H9 (cell line): ENCODE results near the gene UBTF. TPM values are rescaled to one million over a fixed set of nuclear protein-coding genes. Genes with fewer than 3 reads are reported as not detected.
A peak's percentile ranks its signal among the peaks of the same experiment; 100 is the strongest.

Experiments
- DNase-seq: peaks from one replicate; pipeline ENCODE4 v3.0.0-alpha.2; 2017
- H2AFZ ChIP-seq: one replicate; pipeline ENCODE4 v1.6.1; 2013; ENCODE audit warnings: mild to moderate bottlenecking, low read length, control low read depth, moderate library complexity
- H2AK5ac ChIP-seq: 2 replicates; pipeline ENCODE4 v1.6.1; 2013; ENCODE audit warnings: low read length, control low read depth, mixed read lengths; ENCODE audit not compliant: insufficient read length
- H2BK120ac ChIP-seq: one replicate; pipeline ENCODE4 v1.6.1; 2013; ENCODE audit warnings: low read depth, mild to moderate bottlenecking, low read length, control low read depth, inconsistent platforms; ENCODE audit not compliant: poor library complexity, severe bottlenecking
- H2BK12ac ChIP-seq: 2 replicates; pipeline ENCODE4 v1.6.1; 2013; ENCODE audit warnings: low read length, control low read depth, mixed read lengths, low read depth; ENCODE audit not compliant: insufficient read length
- H2BK15ac ChIP-seq: 2 replicates; pipeline ENCODE4 v1.6.1; 2013; ENCODE audit warnings: low read depth, low read length, control low read depth
- H2BK20ac ChIP-seq: one replicate; pipeline ENCODE4 v1.6.1; 2013; ENCODE audit warnings: low read depth, mild to moderate bottlenecking, low read length, control low read depth, inconsistent platforms; ENCODE audit not compliant: poor library complexity, severe bottlenecking
- H2BK5ac ChIP-seq: 2 replicates; pipeline ENCODE4 v1.6.1; 2013; ENCODE audit warnings: low read length, control low read depth, mixed read lengths; ENCODE audit not compliant: insufficient read length
- H3K14ac ChIP-seq: 2 replicates; pipeline ENCODE4 v1.6.1; 2013; ENCODE audit warnings: low read length, control low read depth; ENCODE audit not compliant: insufficient read depth
- H3K18ac ChIP-seq: 2 replicates; pipeline ENCODE4 v1.6.1; 2013; ENCODE audit warnings: low read depth, mild to moderate bottlenecking, mixed read lengths, low read length, control low read depth; ENCODE audit not compliant: insufficient read length
- H3K23ac ChIP-seq: 2 replicates; pipeline ENCODE4 v1.6.1; 2013; ENCODE audit warnings: low read length, control low read depth, mixed read lengths, low read depth; ENCODE audit not compliant: insufficient read length
- H3K23me2 ChIP-seq: 2 replicates; pipeline ENCODE4 v1.6.1; 2013; ENCODE audit warnings: low read depth, mild to moderate bottlenecking, mixed read lengths, low read length, control low read depth; ENCODE audit not compliant: insufficient read length, poor library complexity, severe bottlenecking
- H3K27ac ChIP-seq: 2 replicates; pipeline ENCODE4 v1.5.1; 2013; ENCODE audit warnings: low read length, control low read depth, mixed read lengths, low read depth; ENCODE audit not compliant: insufficient read length
- H3K27me3 ChIP-seq: 2 replicates; pipeline ENCODE4 v1.6.1; 2013; ENCODE audit warnings: low read length, control low read depth, inconsistent platforms; ENCODE audit not compliant: insufficient read depth
- H3K4ac ChIP-seq: 2 replicates; pipeline ENCODE4 v1.6.1; 2013; ENCODE audit warnings: low read depth, mild to moderate bottlenecking, control low read depth, inconsistent platforms, low read length, moderate library complexity
- H3K4me1 ChIP-seq: 2 replicates; pipeline ENCODE4 v1.6.1; 2013; ENCODE audit warnings: low read length, control low read depth, inconsistent platforms; ENCODE audit not compliant: insufficient read depth
- H3K4me2 ChIP-seq: 2 replicates; pipeline ENCODE4 v1.6.1; 2013; ENCODE audit warnings: low read length, control low read depth, mixed read lengths; ENCODE audit not compliant: insufficient read length, insufficient read depth
- H3K56ac ChIP-seq: 2 replicates; pipeline ENCODE4 v1.6.1; 2013; ENCODE audit warnings: low read depth, mild to moderate bottlenecking, mixed read lengths, low read length, control low read depth; ENCODE audit not compliant: insufficient read length
- H3K79me1 ChIP-seq: 2 replicates; pipeline ENCODE4 v1.6.1; 2013; ENCODE audit warnings: low read depth, mild to moderate bottlenecking, moderate library complexity, low read length, control low read depth, inconsistent platforms; ENCODE audit not compliant: insufficient read depth, poor library complexity, severe bottlenecking
- H3K79me2 ChIP-seq: 2 replicates; pipeline ENCODE4 v1.6.1; 2013; ENCODE audit warnings: low read length, control low read depth, inconsistent platforms; ENCODE audit not compliant: insufficient read depth
- H3K9ac ChIP-seq: 2 replicates; pipeline ENCODE4 v1.6.1; 2013; ENCODE audit warnings: low read length, control low read depth, mixed read lengths; ENCODE audit not compliant: insufficient read length; ENCODE audit errors: extremely low read depth
- H3K9me3 ChIP-seq: one replicate; pipeline ENCODE4 v1.6.1; 2013; ENCODE audit warnings: low read depth, low read length, inconsistent platforms; ENCODE audit not compliant: control insufficient read depth
- H3T11ph ChIP-seq: one replicate; pipeline ENCODE4 v1.6.1; 2013; ENCODE audit warnings: mild to moderate bottlenecking, low read length, control low read depth, inconsistent platforms
- H4K20me1 ChIP-seq: one replicate; pipeline ENCODE4 v1.6.1; 2013; ENCODE audit not compliant: control insufficient read depth, insufficient read length, insufficient read depth
- H4K5ac ChIP-seq: 2 replicates; pipeline ENCODE4 v1.6.1; 2013; ENCODE audit warnings: low read depth, mild to moderate bottlenecking, mixed read lengths, low read length, control low read depth; ENCODE audit not compliant: insufficient read length
- H4K8ac ChIP-seq: replicated peaks from 2 replicates; pipeline ENCODE4 v1.6.1; 2013; ENCODE audit warnings: low read length, control low read depth, mixed read lengths, low read depth; ENCODE audit not compliant: insufficient read length
- H4K91ac ChIP-seq: 2 replicates; pipeline ENCODE4 v1.6.1; 2013; ENCODE audit warnings: low read depth, mild to moderate bottlenecking, moderate library complexity, mixed read lengths, low read length, control low read depth; ENCODE audit not compliant: insufficient read length
- H3K27ac Mint-ChIP-seq, 3 experiments: 2 replicates in 2 of 3; 3 replicates in 1 of 3; pipeline ENCODE4 v1.8.0; 2020 to 2021; ENCODE audit warnings: mixed read lengths in 3 of 3, mild to moderate bottlenecking in 1 of 3, moderate library complexity in 1 of 3
- H3K27me3 Mint-ChIP-seq: 2 replicates; pipeline ENCODE4 v1.8.0; 2021; ENCODE audit warnings: low read depth, mild to moderate bottlenecking, moderate library complexity, mixed read lengths
- H3K36me3 Mint-ChIP-seq, 3 experiments: 2 replicates in 2 of 3; 3 replicates in 1 of 3; pipeline ENCODE4 v1.8.0; 2020 to 2021; ENCODE audit warnings: low read depth in 3 of 3, mixed read lengths in 3 of 3; ENCODE audit not compliant: insufficient read depth in 1 of 3
- H3K4me1 Mint-ChIP-seq, 2 experiments: 2 replicates each; pipeline ENCODE4 v1.8.0; 2020; ENCODE audit warnings: mixed read lengths in 2 of 2
- H3K4me3 Mint-ChIP-seq, 2 experiments: 2 replicates in 1 of 2; 3 replicates in 1 of 2; pipeline ENCODE4 v1.8.0; 2020 to 2021; ENCODE audit warnings: mild to moderate bottlenecking in 2 of 2, mixed read lengths in 2 of 2, moderate library complexity in 1 of 2
- H3K9me3 Mint-ChIP-seq, 2 experiments: 2 replicates in 1 of 2; 3 replicates in 1 of 2; pipeline ENCODE4 v1.8.0; 2020; ENCODE audit warnings: mild to moderate bottlenecking in 2 of 2, mixed read lengths in 2 of 2, moderate library complexity in 1 of 2
- WGBS: extraction: QIAGEN DNeasy Blood & Tissue Kit; methylation state at CpG from one replicate; pipeline ENCODE4 v1.1.7; 2013; ENCODE audit warnings: missing lambda C conversion rate, low lambda C conversion rate, mixed read lengths; ENCODE audit not compliant: insufficient read length; ENCODE audit errors: extremely low coverage; 5-methylcytosine and 5-hydroxymethylcytosine counted together
- total RNA-seq: library from RNA; stranded (reverse); gene quantifications from 2 replicates; pipeline ENCODE4 v1.2.1, GENCODE V29; 2021
- TF ChIP-seq, protein P1 (sequence below): fragments of 200-600 bp; sonication (generic); conservative IDR thresholded peaks from 3 replicates; pipeline ENCODE4 v1.8.0; 2021; ENCODE audit warnings: antibody characterized with exemption, mild to moderate bottlenecking

Gene UBTF
- total RNA-seq, 1 experiment from 2014 or later, result 151 TPM

DNA sequence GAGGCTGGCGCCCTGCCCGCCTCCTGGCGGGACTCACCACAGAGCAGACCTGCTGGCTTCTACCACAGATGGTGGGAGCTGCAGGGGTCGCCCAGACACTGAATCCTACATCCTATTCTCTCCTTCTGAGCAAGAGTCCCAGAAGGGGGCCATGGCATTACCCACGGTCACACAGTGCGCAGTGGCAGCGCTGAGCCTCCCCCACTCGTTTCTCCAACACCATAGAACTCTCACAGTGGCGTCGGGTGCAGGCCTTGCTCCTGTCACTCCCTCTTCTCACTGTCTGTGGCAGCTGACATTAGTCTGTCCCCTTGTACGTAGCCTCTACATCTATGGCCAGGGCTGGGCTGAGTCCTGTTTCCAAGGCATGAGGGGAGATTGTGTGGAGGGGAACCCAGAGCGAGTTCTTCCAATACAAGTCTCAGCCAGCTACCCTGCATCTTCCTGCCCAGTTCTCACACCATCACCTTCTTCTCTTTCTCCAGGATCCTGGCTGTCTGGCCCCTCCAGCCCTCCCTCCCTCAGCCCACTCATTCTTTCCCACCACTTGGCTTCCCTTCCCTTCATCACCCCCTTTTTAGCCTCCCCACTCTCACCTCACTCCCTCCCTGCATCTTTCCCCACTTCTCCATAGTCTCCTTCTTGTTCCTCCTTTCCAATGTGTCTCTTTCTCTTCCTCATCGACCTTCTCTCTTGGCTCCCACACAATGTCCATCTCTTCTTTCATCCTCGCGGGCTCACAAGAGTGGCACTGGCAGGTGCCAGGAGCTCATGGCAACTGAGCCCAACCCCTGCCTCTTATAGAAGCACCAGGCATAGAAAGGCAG, 5.9 kb downstream of the UBTF start:
- H2AK5ac ChIP-seq, result no peak overlapping the region
- no peaks in the 10 kb centered on the region for H3K9me3 Mint-ChIP-seq
- H3K4me3 Mint-ChIP-seq, result peak overlapping the region in 1 of 2 experiments; percentile 6; a peak in 1 of 5 replicates
- no peak overlapping the region for H2AFZ ChIP-seq
- no peaks in the 10 kb centered on the region for H3K27me3 Mint-ChIP-seq
- no peak overlapping the region for H4K8ac ChIP-seq
- H4K91ac ChIP-seq, result no peak overlapping the region
- no peak overlapping the region for H3K23ac ChIP-seq
- no peak overlapping the region for H3T11ph ChIP-seq
- H3K27ac Mint-ChIP-seq, result peak overlapping the region in 2 of 3 experiments; percentile 65 to 85; a peak in 4 of 7 replicates
- TF ChIP-seq, protein P1, sequence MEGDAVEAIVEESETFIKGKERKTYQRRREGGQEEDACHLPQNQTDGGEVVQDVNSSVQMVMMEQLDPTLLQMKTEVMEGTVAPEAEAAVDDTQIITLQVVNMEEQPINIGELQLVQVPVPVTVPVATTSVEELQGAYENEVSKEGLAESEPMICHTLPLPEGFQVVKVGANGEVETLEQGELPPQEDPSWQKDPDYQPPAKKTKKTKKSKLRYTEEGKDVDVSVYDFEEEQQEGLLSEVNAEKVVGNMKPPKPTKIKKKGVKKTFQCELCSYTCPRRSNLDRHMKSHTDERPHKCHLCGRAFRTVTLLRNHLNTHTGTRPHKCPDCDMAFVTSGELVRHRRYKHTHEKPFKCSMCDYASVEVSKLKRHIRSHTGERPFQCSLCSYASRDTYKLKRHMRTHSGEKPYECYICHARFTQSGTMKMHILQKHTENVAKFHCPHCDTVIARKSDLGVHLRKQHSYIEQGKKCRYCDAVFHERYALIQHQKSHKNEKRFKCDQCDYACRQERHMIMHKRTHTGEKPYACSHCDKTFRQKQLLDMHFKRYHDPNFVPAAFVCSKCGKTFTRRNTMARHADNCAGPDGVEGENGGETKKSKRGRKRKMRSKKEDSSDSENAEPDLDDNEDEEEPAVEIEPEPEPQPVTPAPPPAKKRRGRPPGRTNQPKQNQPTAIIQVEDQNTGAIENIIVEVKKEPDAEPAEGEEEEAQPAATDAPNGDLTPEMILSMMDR, result no peak
- H2BK120ac ChIP-seq, result no peak overlapping the region
- no peak overlapping the region for H3K14ac ChIP-seq
- no peak overlapping the region for H2BK12ac ChIP-seq
- H3K4me1 ChIP-seq, result 0 out of 2 replicates have a peak, but pooled peaks cover 4% of the 10 kb centered on the region
- peaks cover 12 to 29% of the 10 kb centered on the region in 2 experiments for H3K4me1 Mint-ChIP-seq
- peaks cover 6% of the 10 kb centered on the region for H3K79me1 ChIP-seq
- no peak overlapping the region for H4K5ac ChIP-seq
- no peak overlapping the region for H3K56ac ChIP-seq
- DNase-seq, result no peak
- H3K9me3 ChIP-seq, result no peaks in the 10 kb centered on the region
- H3K4me2 ChIP-seq, result no peak overlapping the region
- peaks cover 36 to 86% (median 80%) of the 10 kb centered on the region in 3 experiments for H3K36me3 Mint-ChIP-seq
- H2BK5ac ChIP-seq, result no peak overlapping the region
- no peak overlapping the region for H3K27ac ChIP-seq
- peaks cover 6% of the 10 kb centered on the region; the same call in 1 of the 2 replicates for H3K79me2 ChIP-seq
- H3K18ac ChIP-seq, result no peak overlapping the region
- H4K20me1 ChIP-seq, result no peaks in the 10 kb centered on the region
- H3K23me2 ChIP-seq, result peaks cover 6% of the 10 kb centered on the region
- H2BK15ac ChIP-seq, result no peak overlapping the region
- no peaks in the 10 kb centered on the region for H3K27me3 ChIP-seq
- no peak overlapping the region for H2BK20ac ChIP-seq
- H3K9ac ChIP-seq, result no peak overlapping the region
- WGBS, result no CpG with 5 or more reads among the region's 15 CpGs
- H3K4ac ChIP-seq, result no peak overlapping the region
